Activated CD4-positive, CD25-positive, alpha-beta regulatory T cell (primary cell): ENCODE data around the gene PHLDA2.

Experiments
- DNase-seq, 4 experiments: peaks; one replicate each; lab custom pipeline; 2025; lab: John Stamatoyannopoulos, UW

PHLDA2 gene

DNA sequence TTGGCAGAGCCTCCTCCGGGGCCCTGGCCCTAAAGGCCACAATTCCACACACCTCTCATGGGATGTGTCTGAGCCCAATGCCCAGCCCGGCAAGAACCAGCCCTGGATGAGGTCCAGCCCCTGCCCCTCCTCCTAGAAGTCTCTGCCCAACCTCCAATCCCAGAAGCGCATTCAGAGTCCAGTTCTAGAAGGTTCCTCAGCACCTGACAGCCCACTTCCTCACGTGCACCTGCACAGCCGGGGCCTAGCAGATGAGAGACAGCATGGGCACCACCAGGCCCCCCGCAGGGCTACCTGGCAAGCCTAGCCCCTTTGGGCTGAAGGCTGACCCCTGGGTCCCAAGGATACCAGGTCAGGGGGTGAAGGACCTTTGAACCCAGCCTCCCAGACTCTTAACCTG is 32.2 kb downstream of the PHLDA2 start:
- DNase-seq = no peak

- DNase-seq = no peak
Measured at GRCh38 chr11:2896047-2896446, 33.2 kb downstream of the PHLDA2 start.

GRCh38 chr11:2893935-2894334 is 35.3 kb downstream of the PHLDA2 start:
- DNase-seq = no peak

- no peak for DNase-seq
Measured at GRCh38 chr11:2892967-2893528, 36.2 kb downstream of the PHLDA2 start.

DNA sequence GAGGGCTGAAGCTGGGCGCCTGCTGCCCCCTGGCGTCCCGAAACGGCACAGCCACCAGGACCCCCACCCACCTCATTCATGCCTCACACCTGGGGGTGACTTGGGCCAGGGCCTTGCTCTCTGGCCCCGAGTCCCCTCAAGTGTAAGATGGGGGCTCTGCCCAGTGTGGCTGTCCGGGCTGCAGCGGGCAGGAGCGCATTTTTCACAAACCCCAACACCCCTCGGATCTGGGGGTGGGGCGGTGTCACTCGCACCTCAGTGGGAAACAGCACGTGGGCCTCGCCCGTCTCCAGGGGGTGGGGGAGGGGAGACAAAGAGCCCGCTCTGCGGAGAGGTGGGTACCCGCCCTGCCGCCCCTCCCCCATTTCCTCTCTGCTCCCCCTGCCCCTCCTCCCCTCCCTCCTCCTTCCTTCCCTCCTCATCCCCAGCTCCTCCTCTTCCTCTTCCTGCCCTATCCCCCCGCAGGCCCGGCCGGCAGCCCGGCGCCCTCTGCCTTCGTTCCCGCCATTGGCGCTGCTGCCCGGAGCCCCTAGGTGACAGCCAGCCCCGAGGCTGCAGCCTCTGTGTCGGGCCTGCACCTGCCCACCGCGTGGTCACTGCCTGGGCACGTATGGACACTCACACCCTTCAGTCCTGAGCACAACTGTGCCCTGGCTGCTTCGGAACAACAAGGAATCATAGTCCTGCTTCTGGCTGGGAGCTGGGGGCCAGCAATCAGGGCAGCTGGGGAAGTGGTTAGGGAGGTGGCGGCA is 36.8 kb downstream of the PHLDA2 start:
- DNase-seq = peak in 3 of 4 experiments; percentile 32 to 52 (median 41)

DNA sequence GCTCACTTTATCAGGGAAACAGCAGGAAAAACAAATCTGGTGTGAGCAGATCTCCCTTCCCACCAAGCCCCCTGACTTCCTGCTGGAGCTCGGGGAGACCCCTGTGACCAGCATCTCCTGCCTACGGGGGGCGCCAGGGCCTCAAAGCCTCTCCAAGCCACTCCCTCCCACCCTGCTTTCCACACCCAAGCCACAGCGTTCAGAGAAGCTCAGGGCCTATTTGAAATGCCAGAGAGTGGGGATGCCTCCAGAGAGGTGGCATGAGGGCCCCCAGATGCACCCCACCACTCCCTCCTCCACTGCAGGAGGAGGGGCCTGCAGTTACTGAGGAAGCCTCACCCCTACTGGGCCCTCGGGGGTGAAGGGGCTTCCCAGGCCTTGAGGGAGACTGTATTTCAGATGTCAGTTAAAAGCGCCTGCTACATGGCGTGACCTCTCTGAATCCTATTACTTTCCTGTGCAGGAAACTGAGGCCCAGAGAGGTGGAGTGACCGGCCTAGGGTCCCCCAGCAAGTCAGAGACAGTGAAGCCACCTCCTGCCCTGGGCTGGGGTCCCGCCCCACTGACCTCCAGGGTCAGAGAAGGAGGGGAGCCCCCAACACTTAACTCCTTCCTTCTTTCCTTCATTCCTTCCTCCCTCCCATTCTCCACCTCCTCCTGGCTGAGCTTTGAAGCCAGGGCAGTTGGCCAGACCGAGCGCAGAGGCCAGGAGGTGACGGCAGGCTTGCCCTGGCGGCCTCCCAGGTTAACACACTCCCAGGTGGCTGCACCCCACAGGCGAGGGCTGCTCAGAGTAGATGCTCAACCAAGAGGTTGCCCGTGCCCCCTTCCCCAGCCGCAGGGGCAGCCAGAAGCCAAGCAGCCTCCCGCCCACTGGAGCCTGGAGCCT is 37.6 kb downstream of the PHLDA2 start:
- peak in 1 of 4 experiments; percentile 29 for DNase-seq

GRCh38 chr11:2890466-2891294 is 38.5 kb downstream of the PHLDA2 start:
- no peak for DNase-seq

DNA sequence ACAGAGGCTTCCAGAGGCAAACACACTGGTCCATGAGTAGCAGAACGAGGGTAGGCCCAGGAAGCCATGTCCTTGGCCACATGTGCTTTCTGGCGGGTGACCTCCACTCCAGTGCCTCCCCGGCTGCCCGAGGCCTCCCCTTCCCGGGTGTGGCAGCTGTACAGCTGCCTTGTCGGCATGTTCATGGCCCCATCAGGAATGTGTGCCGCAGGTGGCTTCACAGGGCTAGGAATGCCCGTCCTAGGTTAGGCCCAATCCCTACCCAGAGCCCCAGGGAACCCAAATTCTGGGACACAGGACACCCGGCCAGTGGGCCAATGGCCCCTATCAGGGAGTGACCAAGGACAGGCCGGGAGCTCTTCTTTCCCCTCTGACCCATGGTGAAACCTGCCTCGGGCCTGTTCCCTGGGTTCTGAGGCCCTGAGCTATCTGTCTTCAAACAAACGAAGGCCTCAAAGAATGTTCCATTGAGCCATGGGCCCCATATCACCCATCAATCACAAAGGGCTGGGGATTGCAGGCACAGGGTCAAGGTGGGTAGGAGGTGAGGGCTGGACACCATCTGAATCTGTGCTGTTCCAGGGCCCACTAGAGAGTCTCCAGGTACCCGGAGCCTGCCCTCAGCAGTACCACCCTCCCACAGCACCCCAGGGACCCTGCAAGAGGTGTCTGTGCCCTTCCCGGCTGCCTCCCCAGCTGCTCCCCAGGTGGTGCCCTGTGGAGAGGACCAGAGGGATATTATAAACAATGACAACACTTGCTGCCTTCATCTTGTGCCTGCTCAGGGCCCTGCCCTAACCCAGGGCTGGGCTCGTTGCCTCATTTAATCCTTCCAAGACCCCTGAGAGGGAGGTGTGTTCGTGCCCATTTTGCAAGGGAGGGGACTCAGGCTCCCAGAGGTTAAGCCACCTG is 39.6 kb downstream of the PHLDA2 start:
- DNase-seq = no peak

DNA sequence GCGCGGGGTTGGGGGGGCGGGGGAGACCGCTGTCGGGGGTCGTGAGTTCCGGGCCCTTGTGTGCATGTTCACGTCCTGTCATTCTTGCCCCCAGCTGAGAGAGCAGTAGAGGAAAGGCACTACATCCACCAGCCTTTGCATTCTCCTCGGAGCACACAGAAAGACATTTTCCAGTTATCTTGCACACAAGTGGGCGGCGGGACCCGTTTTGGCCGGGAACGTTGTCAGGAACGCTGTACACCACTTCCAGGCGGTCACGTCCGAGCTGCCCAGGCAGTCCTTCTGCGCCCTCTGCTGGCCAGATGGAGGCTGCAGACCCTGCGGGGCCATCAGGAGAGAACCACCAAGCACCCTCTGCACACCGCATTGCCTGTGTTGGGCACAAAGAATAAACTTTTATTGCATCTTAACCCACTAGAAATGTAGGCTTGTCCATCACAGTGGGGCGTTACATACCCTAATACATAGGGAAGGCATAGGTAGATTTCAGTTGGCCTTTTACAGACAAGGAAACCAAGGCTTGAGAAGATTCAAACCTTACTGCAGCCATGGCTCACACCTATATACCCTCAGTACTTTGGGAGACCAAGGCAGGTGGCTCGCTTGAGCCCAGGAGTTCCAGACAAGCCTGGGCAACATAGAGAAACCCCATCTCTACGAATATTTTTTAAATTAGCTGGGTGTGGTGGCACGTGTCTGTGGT is 40.8 kb downstream of the PHLDA2 start:
- DNase-seq = peak; percentile 71 to 86 (median 75)

DNA sequence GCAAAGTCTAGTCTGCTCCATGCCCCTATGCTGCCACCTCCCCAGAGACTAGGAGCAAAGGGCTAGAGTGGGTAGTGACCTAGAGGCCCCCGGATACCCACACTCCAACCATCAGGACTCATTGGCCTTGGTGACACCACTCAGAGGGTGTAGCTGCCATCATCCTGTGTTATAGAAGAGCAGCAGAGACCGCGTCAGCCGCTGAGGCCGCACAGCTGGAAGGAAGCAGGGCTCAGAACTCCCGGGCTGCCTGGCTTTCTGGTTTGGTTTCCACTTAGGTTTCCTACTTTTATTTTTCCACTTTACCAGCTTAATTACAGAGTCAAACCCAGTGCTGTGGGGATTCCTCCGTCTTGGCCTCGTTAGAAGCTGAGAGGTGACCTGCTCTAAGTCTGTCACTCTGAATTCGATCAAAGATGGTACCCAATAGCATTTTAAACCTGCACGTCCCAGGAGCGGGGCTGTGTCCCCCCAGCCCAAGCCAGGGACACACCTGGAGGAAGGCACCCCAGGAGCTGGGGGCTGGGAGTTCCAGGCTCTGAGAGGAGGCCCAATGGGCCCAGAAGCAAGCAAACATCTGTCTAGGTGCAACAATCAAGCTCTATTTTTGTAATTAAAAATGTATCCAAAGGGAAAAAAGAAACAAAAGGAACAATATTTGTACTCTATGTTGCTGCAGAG is 41.6 kb downstream of the PHLDA2 start:
- DNase-seq = no peak

- DNase-seq = no peak
Measured at GRCh38 chr11:2886936-2887335, 42.3 kb downstream of the PHLDA2 start.

- DNase-seq = no peak
Measured at GRCh38 chr11:2886191-2886894, 42.9 kb downstream of the PHLDA2 start.

DNA sequence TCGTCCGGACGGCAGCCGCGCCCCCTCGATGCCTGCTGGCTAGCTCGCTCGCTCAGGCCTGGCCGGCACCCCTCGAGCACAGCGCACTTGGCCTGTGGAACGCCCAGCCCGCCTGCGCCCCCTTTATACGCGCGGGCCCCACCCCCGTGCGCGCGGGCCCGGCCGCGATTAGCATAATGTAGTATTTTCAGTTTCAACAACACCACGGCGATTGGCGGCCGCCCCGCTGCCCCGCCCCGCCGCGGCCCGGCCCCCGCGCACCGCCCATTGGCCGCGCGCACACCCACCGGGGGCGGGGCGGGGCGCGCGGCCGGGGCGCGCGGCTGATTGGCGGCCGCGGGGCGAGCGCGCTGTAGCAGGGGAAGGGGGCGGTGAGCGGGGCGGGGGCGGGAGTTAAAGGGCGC is 43.5 kb downstream of the PHLDA2 start, which contains the start of gene CDKN1C:
Gene CDKN1C, minus strand, starts transcription at position 98 of the 404 bp plus-strand sequence. CDS start 319 bp downstream, outside the sequence.
- DNase-seq = peak; percentile 49 to 81 (median 68)

DNA sequence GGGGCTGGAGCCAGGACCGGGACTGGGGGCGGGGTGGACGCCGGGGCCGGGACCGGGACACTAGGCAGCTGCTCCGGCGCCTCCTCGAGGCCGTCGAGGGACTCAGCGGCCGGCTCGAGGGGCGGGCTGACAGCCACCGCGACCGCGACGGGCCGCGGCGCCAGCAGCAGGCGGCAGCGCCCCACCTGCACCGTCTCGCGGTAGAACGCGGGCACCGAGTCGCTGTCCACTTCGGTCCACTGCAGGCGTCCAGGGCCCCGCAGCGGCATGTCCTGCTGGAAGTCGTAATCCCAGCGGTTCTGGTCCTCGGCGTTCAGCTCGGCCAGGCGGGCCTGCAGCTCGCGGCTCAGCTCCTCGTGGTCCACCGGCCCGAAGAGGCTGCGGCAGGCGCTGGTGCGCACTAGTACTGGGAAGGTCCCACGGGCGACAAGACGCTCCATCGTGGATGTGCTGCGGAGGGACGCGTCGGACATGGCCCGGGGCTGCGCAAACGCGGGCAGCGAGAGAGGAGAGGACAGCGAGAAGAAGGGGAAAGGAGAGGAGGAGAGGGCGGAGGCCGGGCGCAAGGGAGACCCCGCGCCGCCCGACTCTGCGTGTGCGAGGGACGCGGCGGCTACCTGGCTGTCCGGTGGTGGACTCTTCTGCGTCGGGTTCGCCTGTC is 44.1 kb downstream of the PHLDA2 start:
- DNase-seq = no peak

GRCh38 chr11:2883979-2884815 is 45.0 kb downstream of the PHLDA2 start:
- no peak for DNase-seq

DNA sequence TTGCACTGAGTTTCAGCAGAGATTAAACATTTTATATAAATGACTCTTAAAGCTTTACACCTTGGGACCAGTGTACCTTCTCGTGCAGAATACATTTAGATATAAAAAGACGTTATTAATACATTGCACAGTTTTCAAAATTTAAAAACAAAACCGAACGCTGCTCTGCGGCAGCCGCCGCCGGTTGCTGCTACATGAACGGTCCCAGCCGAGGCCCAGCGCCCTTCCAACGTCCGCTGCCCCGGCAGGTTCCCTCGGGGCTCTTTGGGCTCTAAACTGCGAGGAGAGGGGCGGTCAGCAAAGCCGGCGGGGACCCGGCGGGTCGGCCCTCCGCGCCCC is 45.6 kb downstream of the PHLDA2 start:
- DNase-seq = no peak

GRCh38 chr11:2882396-2883110 is 46.7 kb downstream of the PHLDA2 start:
- no peak for DNase-seq
